Adrenal gland (tissue), 12 donors: Measurements from ENCODE around the gene GABRB3. TPM values are rescaled to one million over a fixed set of nuclear protein-coding genes. Genes with fewer than 3 reads are reported as not detected.

ENCODE experiments used
- DNase-seq, 7 donors: peaks; one replicate each; pipeline ENCODE4 v3.0.0-alpha.2; 2019 to 2020
- H3K27ac ChIP-seq, 5 donors: fragments of 200-600 bp; sonication (generic) in 4 of 5; 1 replicate in 3 of 5; 2 replicates in 2 of 5; pipeline versions ENCODE4 v1.5.1 to v1.8.0; 2016 to 2020; ENCODE audit warnings: mild to moderate bottlenecking in 1 of 5
- H3K27me3 ChIP-seq: fragments of 200-600 bp; 2 replicates; pipeline ENCODE4 v1.8.0; 2021
- H3K36me3 ChIP-seq, 2 donors: fragments of 200-600 bp; replicated peaks in 1 of 2; 1 replicate in 1 of 2; 2 replicates in 1 of 2; pipeline versions ENCODE4 v1.5.1 to v1.8.0; 2018 to 2022
- H3K4me1 ChIP-seq, 2 donors: fragments of 200-600 bp; replicated peaks in 1 of 2; 1 replicate in 1 of 2; 2 replicates in 1 of 2; pipeline versions ENCODE4 v1.5.1 to v1.8.0; 2018 to 2021
- H3K4me3 ChIP-seq, 4 donors: fragments of 200-600 bp; sonication (generic) in 3 of 4; one replicate each; pipeline ENCODE4 v1.5.1; 2016 to 2018
- H3K9me3 ChIP-seq, 3 donors: fragments of 200-600 bp; sonication (generic) in 1 of 3; replicated peaks in 1 of 3; 1 replicate in 2 of 3; 2 replicates in 1 of 3; pipeline versions ENCODE4 v1.5.1 to v1.8.0; 2016 to 2021
- CTCF ChIP-seq, 6 experiments: fragments of 450-650 bp in 4 of 6; fragments of 200-600 bp in 2 of 6; sonication (generic) in 1 of 6; IDR thresholded peaks; 1 replicate in 5 of 6; 2 replicates in 1 of 6; pipeline versions ENCODE4 v1.5.1 to v1.8.0; 2016 to 2021; ENCODE audit warnings: antibody characterized with exemption in 6 of 6, mild to moderate bottlenecking in 2 of 6, moderate library complexity in 1 of 6
- POLR2A ChIP-seq, 2 donors: fragments of 450-650 bp; IDR thresholded peaks; one replicate each; pipeline ENCODE4 v1.6.1; 2017; ENCODE audit warnings: antibody characterized with exemption in 2 of 2, mild to moderate bottlenecking in 2 of 2, moderate library complexity in 1 of 2
- WGBS, 4 donors: extraction: QIAGEN DNeasy Blood & Tissue Kit in 2 of 4; methylation state at CpG; one replicate each; pipeline versions ENCODE4 v1.1.5 to v1.1.7; 2013 to 2017; 5-methylcytosine and 5-hydroxymethylcytosine counted together
- intact Hi-C, 2 donors: fragments of 100-400 bp; cut with DNase I; formaldehyde crosslinking; loops; one replicate each; pipeline versions ENCODE4 v1.14.1 to v1.15.0; 2022 to 2023
- polyA plus RNA-seq, 3 donors: library from polyadenylated mRNA; stranded (reverse); fragments of 200-250 nt in 2 of 3; fragments of 350-450 nt in 1 of 3; fragmentation: Illumina TruSeq in 1 of 3; extraction: RNeasy Lipid Tissue Mini Kit (QIAGEN cat#74804) in 1 of 3; gene quantifications; one replicate each; pipeline ENCODE4 v1.2.3, GENCODE V29; 2013 to 2014
- total RNA-seq, 9 donors: library from RNA; depleted of rRNA in 4 of 9; stranded (reverse); fragments of >200 nt in 4 of 9; fragments of 120-200 nt in 1 of 9; fragmentation: NEBNext Ultra II Directional in 1 of 9; extraction: Animal tissue kit (Norgen Biotek cat#: 25700) in 1 of 9; gene quantifications; one replicate each; pipeline versions ENCODE4 v1.1.0 to v1.2.4, GENCODE V29; 2013 to 2023
- donor health status: healthy with polysubstance abuse.
- donor health status: Bipolar disorder and iron deficiency.
- donor health status: DM: yes; HTN: yes; CAD: no.
- donor health status: DM: no; HTN: no; CAD: no.
- donor health status: DM: no; HTN: no; CAD: no.
- donor health status: DM: yes; HTN: yes; CAD: no.

Gene GABRB3
- total and polyA plus RNA-seq, 12 donors, result 0.95 to 13.3 (median 2.8) TPM

- Histone ChIP-seq H3K27me3 (no peaks in the 10 kb centered on the region), H3K9me3 (no peaks in the 10 kb centered on the region), H3K36me3 (no peaks in the 10 kb centered on the region), H3K4me1 (no peaks in the 10 kb centered on the region), H3K4me3 (no peak overlapping the region), H3K27ac (no peak overlapping the region)
- TF ChIP-seq CTCF (IDR thresholded peaks at IDR 0.05) (no peak), POLR2A (IDR thresholded peaks at IDR 0.05) (no peak)
- 88 to 93% (median 92%) methylated on average over 17 of the region's 17 CpGs for WGBS, 4 donors
- intact Hi-C loops, result no loop called here
- DNase-seq, result no peak
Observed at GRCh38 chr15:26624128-26624527, 148.7 kb downstream of the GABRB3 start.

- intact Hi-C loops, result no loop called here
- no peaks in the 10 kb centered on the region for H3K4me1 ChIP-seq
- no peak overlapping the region for H3K27ac ChIP-seq
- no peak overlapping the region for H3K4me3 ChIP-seq
- no peak for TF ChIP-seq CTCF (IDR thresholded peaks at IDR 0.05)
- no peak for TF ChIP-seq POLR2A (IDR thresholded peaks at IDR 0.05)
- no peak for DNase-seq
- no peaks in the 10 kb centered on the region for H3K36me3 ChIP-seq
- H3K9me3 ChIP-seq, result no peaks in the 10 kb centered on the region
- WGBS, 4 donors, result 75 to 80% (median 77%) methylated on average over 9 of the region's 9 CpGs
- H3K27me3 ChIP-seq, result no peaks in the 10 kb centered on the region
Observed at GRCh38 chr15:26623071-26623470, 149.8 kb downstream of the GABRB3 start.

GRCh38 chr15:26621816-26622215 lies 151.1 kb downstream of the GABRB3 start:
- H3K4me3 ChIP-seq, result no peak overlapping the region
- H3K36me3 ChIP-seq, result no peaks in the 10 kb centered on the region
- 61 to 67% (median 61%) methylated on average over 5 of the region's 5 CpGs for WGBS, 4 donors
- no peaks in the 10 kb centered on the region for H3K27me3 ChIP-seq
- intact Hi-C loops, result no loop called here
- H3K9me3 ChIP-seq, result no peaks in the 10 kb centered on the region
- DNase-seq, result no peak
- H3K27ac ChIP-seq, result no peak overlapping the region
- H3K4me1 ChIP-seq, result no peaks in the 10 kb centered on the region
- TF ChIP-seq CTCF (IDR thresholded peaks at IDR 0.05) (no peak), POLR2A (IDR thresholded peaks at IDR 0.05) (no peak)

- Histone ChIP-seq H3K27ac (no peak overlapping the region), H3K27me3 (no peaks in the 10 kb centered on the region), H3K36me3 (no peaks in the 10 kb centered on the region), H3K4me1 (no peaks in the 10 kb centered on the region), H3K9me3 (no peaks in the 10 kb centered on the region), H3K4me3 (no peak overlapping the region)
- WGBS, 4 donors, result 65 to 75% (median 72%) methylated on average over 10 of the region's 10 CpGs
- DNase-seq, result no peak
- intact Hi-C loops, result no loop called here
- TF ChIP-seq POLR2A (IDR thresholded peaks at IDR 0.05), result no peak
- no peak for TF ChIP-seq CTCF (IDR thresholded peaks at IDR 0.05)
Observed at GRCh38 chr15:26620528-26621458, 152.1 kb downstream of the GABRB3 start.
